B cell (primary cell): ENCODE data around the gene ADM2. TPM values are rescaled to one million over a fixed set of nuclear protein-coding genes. Genes with fewer than 3 reads are reported as not detected.
A peak's percentile ranks its signal among the peaks of the same experiment; 100 is the strongest.

Source experiments
- ATAC-seq: fragments of 200-7000 bp; cut with Tn5 transposase; one replicate; pipeline ENCODE4 v1.10.0; 2021; ENCODE audit warnings: low read depth, mild to moderate bottlenecking, moderate number of reproducible peaks, moderate library complexity
- CTCF ChIA-PET: fragments of 350-600 bp; sonication (Branson Sonifier 250); formaldehyde crosslinking; loops from one replicate; lab custom pipeline; 2021; ENCODE audit warnings: antibody characterized with exemption, inconsistent platforms; lab: Charles Lee
- POLR2A ChIA-PET: fragments of 350-600 bp; sonication (Branson Sonifier 250); formaldehyde crosslinking; loops from one replicate; lab custom pipeline; 2021; ENCODE audit warnings: antibody characterized with exemption; lab: Charles Lee
- DNase-seq: peaks from one replicate; pipeline ENCODE4 v3.0.0; 2013
- H2AFZ ChIP-seq: 2 replicates; pipeline ENCODE4 v1.6.1; 2012; ENCODE audit warnings: mild to moderate bottlenecking, low read depth, low read length; ENCODE audit not compliant: insufficient read depth, poor library complexity, severe bottlenecking
- H3K27ac ChIP-seq, 2 donors: 1 replicate in 1 of 2; 2 replicates in 1 of 2; pipeline ENCODE4 v1.5.1; 2012 to 2013; ENCODE audit warnings: low read length in 2 of 2, mild to moderate bottlenecking in 2 of 2, moderate library complexity in 1 of 2
- H3K27me3 ChIP-seq, 4 experiments: fragments of 200-600 bp in 1 of 4; sonication (generic) in 1 of 4; replicated peaks in 1 of 4; 1 replicate in 2 of 4; 2 replicates in 2 of 4; pipeline versions ENCODE4 v1.6.1 to v1.7.0; 2013 to 2016; ENCODE audit warnings: low read length in 3 of 4, mild to moderate bottlenecking in 2 of 4, mixed read lengths in 1 of 4, moderate library complexity in 1 of 4; ENCODE audit not compliant: insufficient read depth in 4 of 4, control insufficient read depth in 3 of 4; ENCODE audit errors: control extremely low read depth in 1 of 4
- H3K36me3 ChIP-seq, 2 experiments: replicated peaks in 1 of 2; 1 replicate in 1 of 2; 2 replicates in 1 of 2; pipeline versions ENCODE4 v1.6.1 to v1.7.1; 2013; ENCODE audit warnings: low read length in 1 of 2; ENCODE audit not compliant: insufficient read depth in 2 of 2, control insufficient read depth in 1 of 2; ENCODE audit errors: control extremely low read depth in 1 of 2, extremely low read depth in 1 of 2
- H3K4me1 ChIP-seq, 2 donors: fragments of 200-600 bp in 1 of 2; sonication (generic) in 1 of 2; 1 replicate in 1 of 2; 2 replicates in 1 of 2; pipeline versions ENCODE4 v1.5.1 to v1.6.1; 2013 to 2017; ENCODE audit warnings: low read length in 2 of 2; ENCODE audit not compliant: control insufficient read depth in 2 of 2, insufficient read depth in 2 of 2
- H3K4me2 ChIP-seq: replicated peaks from 2 replicates; pipeline ENCODE3; 2012; ENCODE audit warnings: mild to moderate bottlenecking, low read depth, low read length; ENCODE audit not compliant: poor library complexity, severe bottlenecking
- H3K4me3 ChIP-seq, 5 experiments: fragments of 200-600 bp in 1 of 5; sonication (generic) in 1 of 5; 1 replicate in 3 of 5; 2 replicates in 2 of 5; pipeline versions ENCODE4 v1.5.1 to v1.7.0; 2011 to 2016; ENCODE audit warnings: low read length in 4 of 5, mild to moderate bottlenecking in 4 of 5, low read depth in 2 of 5, control low read depth in 1 of 5, moderate library complexity in 1 of 5; ENCODE audit not compliant: insufficient read depth in 1 of 5; ENCODE audit errors: control extremely low read depth in 1 of 5, extremely low read depth in 1 of 5
- H3K79me2 ChIP-seq: fragments of 200-600 bp; sonication (generic); one replicate; pipeline ENCODE4 v1.6.0; 2016; ENCODE audit warnings: low read length; ENCODE audit not compliant: control insufficient read depth, insufficient read depth
- H3K9ac ChIP-seq: fragments of 200-600 bp; sonication (generic); 2 replicates; pipeline ENCODE4 v1.6.1; 2017; ENCODE audit warnings: mild to moderate bottlenecking, low read length, moderate library complexity
- H3K9me3 ChIP-seq, 3 donors: one replicate each; pipeline versions ENCODE4 v1.6.1 to v1.7.1; 2013; ENCODE audit warnings: low read length in 2 of 3; ENCODE audit not compliant: control insufficient read depth in 2 of 3, insufficient read depth in 1 of 3; ENCODE audit errors: control extremely low read depth in 1 of 3
- H4K20me1 ChIP-seq: 2 replicates; pipeline ENCODE4 v1.6.0; 2012; ENCODE audit warnings: mild to moderate bottlenecking, low read length; ENCODE audit not compliant: insufficient read depth, control insufficient read depth, poor library complexity, severe bottlenecking
- H3K27ac Mint-ChIP-seq: one replicate; pipeline ENCODE4 v1.8.0; 2021; ENCODE audit warnings: mixed read lengths
- H3K27me3 Mint-ChIP-seq: one replicate; pipeline ENCODE4 v1.8.0; 2021; ENCODE audit warnings: mixed read lengths
- H3K4me1 Mint-ChIP-seq: one replicate; pipeline ENCODE4 v1.8.0; 2021; ENCODE audit warnings: mixed read lengths
- H3K4me3 Mint-ChIP-seq: one replicate; pipeline ENCODE4 v1.8.0; 2021; ENCODE audit warnings: mixed read lengths
- H3K9me3 Mint-ChIP-seq: one replicate; pipeline ENCODE4 v1.8.0; 2022; ENCODE audit warnings: mixed read lengths; ENCODE audit not compliant: insufficient read depth
- CTCF ChIP-seq: fragments of 200-600 bp; IDR thresholded peaks from one replicate; pipeline ENCODE4 v1.8.0; 2022; ENCODE audit warnings: antibody characterized with exemption, mild to moderate bottlenecking
- EZH2 ChIP-seq: IDR thresholded peaks from 2 replicates; pipeline ENCODE4 v1.6.1; 2012; ENCODE audit warnings: borderline replicate concordance, low read depth, mild to moderate bottlenecking, moderate library complexity, low read length; ENCODE audit not compliant: insufficient read depth, poor library complexity, severe bottlenecking
- WGBS: methylation state at CpG from one replicate; pipeline ENCODE4 v1.1.5; 2013; ENCODE audit warnings: missing lambda C conversion rate; ENCODE audit not compliant: insufficient coverage; 5-methylcytosine and 5-hydroxymethylcytosine counted together
- intact Hi-C: fragments of 100-400 bp; cut with micrococcal nuclease; formaldehyde crosslinking; loops from one replicate; pipeline ENCODE4 v1.10.0; 2022
- polyA plus RNA-seq: library from polyadenylated mRNA; depleted of rRNA; stranded (reverse); fragments of >200 nt; gene quantifications from 2 replicates; pipeline ENCODE4 v1.2.3, GENCODE V29; 2012
- total RNA-seq, 2 donors: library from RNA; stranded (reverse); fragments of 120-200 nt in 1 of 2; gene quantifications; 1 replicate in 1 of 2; 2 replicates in 1 of 2; pipeline versions ENCODE4 v1.2.3 to v1.2.4, GENCODE V29; 2013 to 2022

Gene ADM2
- total and polyA plus RNA-seq, 2 donors (not counting 1 experiment from before 2014, with no cell fraction given): 0.67 to 3.7 TPM

- intact Hi-C loops: loop anchor here (1.0 to 10.0 kb wide), 3 partner anchors 52 to 540 kb away; partner anchors contain the start of gene SCO2
- H3K36me3 ChIP-seq: peaks cover 0 to 5% of the 10 kb centered on the region in 2 experiments
- ChIA-PET POLR2A (no interaction called here), CTCF (no interaction called here)
- H3K4me3 ChIP-seq: peak within 1 kb of the TSS; percentile 51 to 81 (median 68)
- H3K4me1 Mint-ChIP-seq: peaks cover 48% of the 10 kb centered on the region
- TF ChIP-seq CTCF (no peak), EZH2 (no peak)
- peaks cover 45 to 50% of the 10 kb centered on the region in 2 donors for H3K4me1 ChIP-seq
- 2% methylated on average over 97 of the region's 97 CpGs for WGBS
- peak within 1 kb of the TSS; percentile 87 for H3K9ac ChIP-seq
- H2AFZ ChIP-seq: peak within 1 kb of the TSS; percentile 95
- DNase-seq (peak; percentile 93), ATAC-seq (peak; percentile 78)
- H3K4me3 Mint-ChIP-seq: peak within 1 kb of the TSS; percentile 89
- H3K4me2 ChIP-seq: peak within 1 kb of the TSS; percentile 99
- H4K20me1 ChIP-seq: peaks cover 42% of the 10 kb centered on the region
- peaks cover 55% of the 10 kb centered on the region for H3K79me2 ChIP-seq
- H3K9me3 ChIP-seq: no peaks in the 10 kb centered on the region
- peak within 1 kb of the TSS; percentile 92 for H3K27ac Mint-ChIP-seq
- H3K27me3 ChIP-seq: no peaks in the 10 kb centered on the region
- peak within 1 kb of the TSS; percentile 20 to 90 for H3K27ac ChIP-seq
- H3K9me3 Mint-ChIP-seq: no peaks in the 10 kb centered on the region
- H3K27me3 Mint-ChIP-seq: peaks cover 3% of the 10 kb centered on the region
Measured at GRCh38 chr22:50474710-50475651, 6.4 kb upstream of the ADM2 start, which contains the start of gene SBF1. SBF1 (minus strand) TSS chr22:50475035; CDS start chr22:50474840, 195 bp downstream.
